Stomach (tissue), 9 donors: ENCODE data around the gene DNAH14. TPM values are rescaled to one million over a fixed set of nuclear protein-coding genes. Genes with fewer than 3 reads are reported as not detected.
A peak's percentile ranks its signal among the peaks of the same experiment; 100 is the strongest.
"Not testable (repeated sequence)": the region's sequence is repeated elsewhere in the genome, so short reads cannot be mapped to it uniquely, and the experiment has no call there.

ENCODE experiments used
- DNase-seq, 2 donors: peaks; one replicate each; pipeline versions ENCODE4 v3.0.0 to v3.0.0-alpha.2; 2013 to 2019
- H3K27ac ChIP-seq, 5 donors: fragments of 200-600 bp in 4 of 5; sonication (generic) in 4 of 5; one replicate each; pipeline ENCODE4 v1.5.1; 2013 to 2019; ENCODE audit warnings: mild to moderate bottlenecking in 1 of 5, moderate library complexity in 1 of 5
- H3K27me3 ChIP-seq, 3 donors: fragments of 200-600 bp; sonication (generic); one replicate each; pipeline ENCODE4 v1.5.1; 2017 to 2019; ENCODE audit warnings: mixed run types in 1 of 3
- H3K36me3 ChIP-seq, 4 donors: fragments of 200-600 bp; sonication (generic); 1 replicate in 3 of 4; 2 replicates in 1 of 4; pipeline ENCODE4 v1.5.1; 2016 to 2019
- H3K4me1 ChIP-seq, 4 donors: fragments of 200-600 bp; sonication (generic); one replicate each; pipeline ENCODE4 v1.5.1; 2016 to 2019
- H3K4me3 ChIP-seq, 4 donors: fragments of 200-600 bp; sonication (generic) in 3 of 4; one replicate each; pipeline ENCODE4 v1.5.1; 2016 to 2019; ENCODE audit warnings: mild to moderate bottlenecking in 1 of 4
- H3K9me3 ChIP-seq, 4 donors: fragments of 200-600 bp; sonication (generic); one replicate each; pipeline ENCODE4 v1.5.1; 2016 to 2019
- CTCF ChIP-seq, 7 experiments: fragments of 450-650 bp in 4 of 7; fragments of 200-600 bp in 3 of 7; sonication (generic) in 3 of 7; IDR thresholded peaks; one replicate each; pipeline ENCODE4 v1.5.1; 2016 to 2019; ENCODE audit warnings: antibody characterized with exemption in 7 of 7, control low read depth in 2 of 7, mild to moderate bottlenecking in 1 of 7
- EP300 ChIP-seq: sonication (generic); formaldehyde crosslinking; IDR thresholded peaks from one replicate; pipeline ENCODE4 v1.6.1; 2017; ENCODE audit warnings: antibody characterized with exemption
- POLR2A ChIP-seq, 4 donors: fragments of 450-650 bp; IDR thresholded peaks; one replicate each; pipeline ENCODE4 v1.6.1; 2016; ENCODE audit warnings: antibody characterized with exemption in 4 of 4, control low read depth in 2 of 4, mild to moderate bottlenecking in 1 of 4, moderate library complexity in 1 of 4
- POLR2AphosphoS5 ChIP-seq, 3 donors: sonication (generic); formaldehyde crosslinking; IDR thresholded peaks; one replicate each; pipeline ENCODE4 v1.6.1; 2016; ENCODE audit warnings: antibody characterized with exemption in 3 of 3
- WGBS, 5 donors: extraction: QIAGEN DNeasy Blood & Tissue Kit in 3 of 5; methylation state at CpG; one replicate each; pipeline versions ENCODE4 v1.1.5 to v1.1.7; 2013 to 2018; 5-methylcytosine and 5-hydroxymethylcytosine counted together
- intact Hi-C: fragments of 100-400 bp; cut with DNase I; formaldehyde crosslinking; loops from one replicate; pipeline ENCODE4 v1.15.1; 2023; ENCODE audit warnings: low total_unique reads
- polyA plus RNA-seq, 3 donors: library from polyadenylated mRNA; stranded (reverse); fragments of 200-250 nt; gene quantifications; one replicate each; pipeline ENCODE4 v1.2.3, GENCODE V29; 2013
- total RNA-seq, 5 donors: library from RNA; depleted of rRNA; stranded (reverse); fragments of >200 nt; gene quantifications; one replicate each; pipeline versions ENCODE4 v1.1.0 to v1.2.3, GENCODE V29; 2014 to 2016
- donor health status: healthy with polysubstance abuse.
- donor health status: Bipolar disorder and iron deficiency.
- donor health status: healthy.

The DNAH14 gene
- total and polyA plus RNA-seq, 8 donors: 1.7 to 158 (median 6.2) TPM

GRCh38 chr1:224923726-224924125 is 5.7 kb upstream of the DNAH14 start:
- H3K36me3 ChIP-seq: no peaks in the 10 kb centered on the region
- no peak for DNase-seq
- peaks cover 0 to 18% (median 0%) of the 10 kb centered on the region in 4 donors for H3K4me1 ChIP-seq
- H3K4me3 ChIP-seq: no peak overlapping the region
- H3K27me3 ChIP-seq: no peaks in the 10 kb centered on the region
- H3K9me3 ChIP-seq: no peaks in the 10 kb centered on the region
- TF ChIP-seq POLR2A (IDR thresholded peaks at IDR 0.05): no peak
- no peak for TF ChIP-seq CTCF (IDR thresholded peaks at IDR 0.05)
- TF ChIP-seq EP300: no peak
- TF ChIP-seq POLR2AphosphoS5 (IDR thresholded peaks at IDR 0.05): no peak
- no peak overlapping the region for H3K27ac ChIP-seq
- 66 to 78% (median 67%) methylated on average over 4 of the region's 4 CpGs for WGBS, 5 donors
- intact Hi-C loops: loop anchor here (5.0 to 10.0 kb wide), 2 partner anchors 279 to 411 kb away; no protein-coding TSS in a partner anchor

GRCh38 chr1:224927631-224928030 is 1.8 kb upstream of the DNAH14 start:
- not testable (repeated sequence) for H3K9me3 ChIP-seq, H3K4me3 ChIP-seq, H3K27ac ChIP-seq, DNase-seq, H3K36me3 ChIP-seq, H3K27me3 ChIP-seq
- intact Hi-C loops: loop anchor here (10.0 kb wide), 1 partner anchor 283 kb away; no protein-coding TSS in a partner anchor
- H3K4me1 ChIP-seq: peaks cover 0 to 14% (median 8%) of the 10 kb centered on the region in 4 donors
- 91 to 98% (median 95%) methylated on average over 3 of the region's 3 CpGs for WGBS, 5 donors

GRCh38 chr1:224928906-224929305 is 569 bp upstream of the DNAH14 start:
- intact Hi-C loops: loop anchor here (10.0 kb wide), 1 partner anchor 284 kb away; no protein-coding TSS in a partner anchor
- peaks cover 0 to 8% (median 0%) of the 10 kb centered on the region in 3 donors for H3K27me3 ChIP-seq
- no peak for DNase-seq
- peaks cover 0 to 14% (median 8%) of the 10 kb centered on the region in 4 donors for H3K4me1 ChIP-seq
- H3K27ac ChIP-seq: peak overlapping the region in 4 of 5 donors; percentile 77 to 86 (median 80)
- peaks cover 10 to 22% (median 20%) of the 10 kb centered on the region in 4 donors for H3K9me3 ChIP-seq
- no peaks in the 10 kb centered on the region for H3K36me3 ChIP-seq
- H3K4me3 ChIP-seq: peak overlapping the region in 3 of 4 donors; percentile 46 to 67 (median 57)
- TF ChIP-seq EP300 (no peak), POLR2A (IDR thresholded peaks at IDR 0.05) (no peak), POLR2AphosphoS5 (IDR thresholded peaks at IDR 0.05) (no peak), CTCF (IDR thresholded peaks at IDR 0.05) (no peak)
- 64 to 79% (median 72%) methylated on average over 4 of the region's 4 CpGs for WGBS, 5 donors

- Histone ChIP-seq H3K4me1 (peaks cover 0 to 14% (median 8%) of the 10 kb centered on the region in 4 donors), H3K9me3 (peaks cover 10 to 40% (median 33%) of the 10 kb centered on the region in 4 donors), H3K27me3 (peaks cover 0 to 8% (median 0%) of the 10 kb centered on the region in 3 donors), H3K4me3 (no peak overlapping the region), H3K27ac (no peak overlapping the region), H3K36me3 (no peaks in the 10 kb centered on the region)
- 36 to 96% (median 94%) methylated on average over 1 of the region's 1 CpG for WGBS, 5 donors
- no peak for DNase-seq
- intact Hi-C loops: no loop called here
- no peak for TF ChIP-seq CTCF (IDR thresholded peaks at IDR 0.05)
- TF ChIP-seq POLR2AphosphoS5 (IDR thresholded peaks at IDR 0.05): no peak
- no peak for TF ChIP-seq EP300
- TF ChIP-seq POLR2A (IDR thresholded peaks at IDR 0.05): no peak
Measured at GRCh38 chr1:224931605-224932004, 2.1 kb downstream of the DNAH14 start.

GRCh38 chr1:224932607-224933249 is 3.3 kb downstream of the DNAH14 start:
- intact Hi-C loops: no loop called here

More at GRCh38 chr1:224932607-224933249, 3.3 kb downstream of the DNAH14 start:
- Histone ChIP-seq H3K4me3 (no peak overlapping the region), H3K27ac (no peak overlapping the region), H3K9me3 (peaks cover 10 to 40% (median 33%) of the 10 kb centered on the region in 4 donors), H3K27me3 (peaks cover 0 to 8% (median 0%) of the 10 kb centered on the region in 3 donors), H3K4me1 (peaks cover 0 to 14% (median 8%) of the 10 kb centered on the region in 4 donors), H3K36me3 (no peaks in the 10 kb centered on the region)
- 94 to 100% (median 97%) methylated on average over 1 of the region's 1 CpG for WGBS, 5 donors
- DNase-seq: no peak
- TF ChIP-seq POLR2AphosphoS5 (IDR thresholded peaks at IDR 0.05) (no peak), POLR2A (IDR thresholded peaks at IDR 0.05) (no peak), EP300 (no peak), CTCF (IDR thresholded peaks at IDR 0.05) (no peak)
